ENCODE results near the gene DNAJC18.
A peak's percentile ranks its signal among the peaks of the same experiment; 100 is the strongest.

GRCh38 chr5:139368613-139369012 lies 70.7 kb downstream of the DNAJC18 start:
- TF ChIP-seq, protein P1, sequence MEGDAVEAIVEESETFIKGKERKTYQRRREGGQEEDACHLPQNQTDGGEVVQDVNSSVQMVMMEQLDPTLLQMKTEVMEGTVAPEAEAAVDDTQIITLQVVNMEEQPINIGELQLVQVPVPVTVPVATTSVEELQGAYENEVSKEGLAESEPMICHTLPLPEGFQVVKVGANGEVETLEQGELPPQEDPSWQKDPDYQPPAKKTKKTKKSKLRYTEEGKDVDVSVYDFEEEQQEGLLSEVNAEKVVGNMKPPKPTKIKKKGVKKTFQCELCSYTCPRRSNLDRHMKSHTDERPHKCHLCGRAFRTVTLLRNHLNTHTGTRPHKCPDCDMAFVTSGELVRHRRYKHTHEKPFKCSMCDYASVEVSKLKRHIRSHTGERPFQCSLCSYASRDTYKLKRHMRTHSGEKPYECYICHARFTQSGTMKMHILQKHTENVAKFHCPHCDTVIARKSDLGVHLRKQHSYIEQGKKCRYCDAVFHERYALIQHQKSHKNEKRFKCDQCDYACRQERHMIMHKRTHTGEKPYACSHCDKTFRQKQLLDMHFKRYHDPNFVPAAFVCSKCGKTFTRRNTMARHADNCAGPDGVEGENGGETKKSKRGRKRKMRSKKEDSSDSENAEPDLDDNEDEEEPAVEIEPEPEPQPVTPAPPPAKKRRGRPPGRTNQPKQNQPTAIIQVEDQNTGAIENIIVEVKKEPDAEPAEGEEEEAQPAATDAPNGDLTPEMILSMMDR (conservative IDR thresholded peaks at IDR 0.05; ENCODE audit: low read length): peak; percentile 52
- TF ChIP-seq EZH2phosphoT487 (IDR thresholded peaks at IDR 0.05; ENCODE audit: borderline replicate concordance): no peak
